C4-2B (cell line): Measurements from ENCODE around the gene FNDC11.

ENCODE experiments used
- CTCF ChIP-seq: fragments of 450-650 bp; conservative IDR thresholded peaks from 2 replicates; pipeline ENCODE4 v1.5.1; 2017; ENCODE audit warnings: mild to moderate bottlenecking
- ZFX ChIP-seq: fragments of 450-650 bp; IDR thresholded peaks from 2 replicates; pipeline ENCODE4 v1.6.1; 2017

DNA sequence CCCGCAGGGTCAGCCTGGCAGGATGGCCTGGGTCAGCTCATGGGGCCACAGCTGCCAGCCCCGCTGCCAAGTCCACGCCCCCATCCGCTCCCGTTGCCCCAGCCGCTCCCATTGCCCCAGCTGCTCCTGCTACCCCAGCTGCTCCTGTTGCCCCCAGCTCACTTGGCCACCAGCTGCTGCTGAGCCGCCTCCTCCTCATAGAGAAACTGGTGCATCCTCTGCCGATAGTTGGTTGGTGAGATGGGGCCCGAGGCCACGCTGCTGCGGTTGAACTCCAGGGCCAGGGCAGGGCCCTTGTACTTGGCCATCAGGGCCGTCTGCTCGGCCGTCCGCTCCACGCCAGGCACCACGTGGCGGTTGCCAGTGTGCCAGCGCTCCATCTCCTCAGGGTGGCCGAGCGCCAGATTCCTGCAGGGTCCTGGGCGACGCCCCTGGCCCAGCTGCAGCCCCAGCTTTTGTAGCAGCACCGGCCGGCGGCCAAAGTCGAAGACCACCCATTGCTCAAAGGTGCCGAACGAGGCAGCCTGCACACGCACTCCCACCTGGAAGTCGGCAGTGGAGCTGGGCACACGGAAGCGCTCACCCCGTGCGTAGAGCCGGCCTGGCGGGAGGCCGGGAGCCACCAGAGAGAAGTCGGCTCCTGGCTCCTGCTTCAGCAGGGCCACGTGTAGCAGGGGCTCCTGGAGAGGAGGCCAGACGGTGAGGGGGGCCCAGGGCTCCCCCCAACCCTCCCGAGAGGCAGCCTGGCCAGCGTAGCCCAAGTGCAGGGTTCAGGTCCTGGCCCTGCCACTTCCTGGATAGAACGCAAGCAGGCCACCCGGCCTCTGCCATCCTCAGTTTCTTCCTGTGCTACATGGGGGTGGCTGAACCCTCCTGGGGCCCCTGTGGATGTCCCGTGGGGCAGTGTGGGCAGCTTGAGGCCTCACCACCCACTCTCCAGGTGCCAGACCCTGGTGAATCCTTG, 15.3 kb downstream of the FNDC11 start:
- TF ChIP-seq CTCF: no peak
- TF ChIP-seq ZFX: no peak
